Measurements from ENCODE around the gene NKD2. TPM values are rescaled to one million over a fixed set of nuclear protein-coding genes. Genes with fewer than 3 reads are reported as not detected.

Gene NKD2
- total and polyA plus RNA-seq, 11 donors: 0.56 to 6.6 (median 2.3) TPM

GRCh38 chr5:988322-988721 lies 20.3 kb upstream of the NKD2 start:
- ATAC-seq (no peak), DNase-seq (no peak)
- Histone ChIP-seq H3K27me3 (no peaks in the 10 kb centered on the region), H3K9me3 (peaks cover 0 to 16% (median 0%) of the 10 kb centered on the region in 12 donors), H3K4me3 (no peak overlapping the region), H3K4me1 (peaks cover 0 to 39% (median 16%) of the 10 kb centered on the region in 12 donors), H3K36me3 (no peaks in the 10 kb centered on the region), H3K27ac (no peak overlapping the region)
- TF ChIP-seq, protein P1, sequence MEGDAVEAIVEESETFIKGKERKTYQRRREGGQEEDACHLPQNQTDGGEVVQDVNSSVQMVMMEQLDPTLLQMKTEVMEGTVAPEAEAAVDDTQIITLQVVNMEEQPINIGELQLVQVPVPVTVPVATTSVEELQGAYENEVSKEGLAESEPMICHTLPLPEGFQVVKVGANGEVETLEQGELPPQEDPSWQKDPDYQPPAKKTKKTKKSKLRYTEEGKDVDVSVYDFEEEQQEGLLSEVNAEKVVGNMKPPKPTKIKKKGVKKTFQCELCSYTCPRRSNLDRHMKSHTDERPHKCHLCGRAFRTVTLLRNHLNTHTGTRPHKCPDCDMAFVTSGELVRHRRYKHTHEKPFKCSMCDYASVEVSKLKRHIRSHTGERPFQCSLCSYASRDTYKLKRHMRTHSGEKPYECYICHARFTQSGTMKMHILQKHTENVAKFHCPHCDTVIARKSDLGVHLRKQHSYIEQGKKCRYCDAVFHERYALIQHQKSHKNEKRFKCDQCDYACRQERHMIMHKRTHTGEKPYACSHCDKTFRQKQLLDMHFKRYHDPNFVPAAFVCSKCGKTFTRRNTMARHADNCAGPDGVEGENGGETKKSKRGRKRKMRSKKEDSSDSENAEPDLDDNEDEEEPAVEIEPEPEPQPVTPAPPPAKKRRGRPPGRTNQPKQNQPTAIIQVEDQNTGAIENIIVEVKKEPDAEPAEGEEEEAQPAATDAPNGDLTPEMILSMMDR (IDR thresholded peaks at IDR 0.05): no peak
- no peak for TF ChIP-seq POLR2A (IDR thresholded peaks at IDR 0.05)
- 77 to 89% (median 81%) methylated on average over 6 of the region's 6 CpGs for WGBS, 4 donors
- intact Hi-C loops (cut with DNase I): no loop called here

GRCh38 chr5:989961-990530 lies 18.6 kb upstream of the NKD2 start:
- peak; percentile 60 to 89 (median 71) for ATAC-seq
- intact Hi-C loops (cut with DNase I): loop anchor here in 4 of 10 donors (1.0 to 5.0 kb wide), 3 partner anchors 150 to 177 kb away; no protein-coding TSS in a partner anchor
- Histone ChIP-seq H3K27me3 (no peaks in the 10 kb centered on the region), H3K27ac (peak overlapping the region; percentile 24 to 75 (median 57)), H3K4me3 (no peak overlapping the region), H3K36me3 (no peaks in the 10 kb centered on the region), H3K4me1 (peaks cover 0 to 50% (median 18%) of the 10 kb centered on the region in 12 donors), H3K9me3 (peaks cover 0 to 8% (median 0%) of the 10 kb centered on the region in 12 donors)
- DNase-seq: peak; percentile 77 to 84 (median 80)
- TF ChIP-seq, protein P1 (IDR thresholded peaks at IDR 0.05): peak; percentile 55 to 80 (median 70)
- TF ChIP-seq POLR2A (IDR thresholded peaks at IDR 0.05): no peak
- 29 to 49% (median 36%) methylated on average over 13 to 14 of the region's 14 CpGs for WGBS, 4 donors

DNA sequence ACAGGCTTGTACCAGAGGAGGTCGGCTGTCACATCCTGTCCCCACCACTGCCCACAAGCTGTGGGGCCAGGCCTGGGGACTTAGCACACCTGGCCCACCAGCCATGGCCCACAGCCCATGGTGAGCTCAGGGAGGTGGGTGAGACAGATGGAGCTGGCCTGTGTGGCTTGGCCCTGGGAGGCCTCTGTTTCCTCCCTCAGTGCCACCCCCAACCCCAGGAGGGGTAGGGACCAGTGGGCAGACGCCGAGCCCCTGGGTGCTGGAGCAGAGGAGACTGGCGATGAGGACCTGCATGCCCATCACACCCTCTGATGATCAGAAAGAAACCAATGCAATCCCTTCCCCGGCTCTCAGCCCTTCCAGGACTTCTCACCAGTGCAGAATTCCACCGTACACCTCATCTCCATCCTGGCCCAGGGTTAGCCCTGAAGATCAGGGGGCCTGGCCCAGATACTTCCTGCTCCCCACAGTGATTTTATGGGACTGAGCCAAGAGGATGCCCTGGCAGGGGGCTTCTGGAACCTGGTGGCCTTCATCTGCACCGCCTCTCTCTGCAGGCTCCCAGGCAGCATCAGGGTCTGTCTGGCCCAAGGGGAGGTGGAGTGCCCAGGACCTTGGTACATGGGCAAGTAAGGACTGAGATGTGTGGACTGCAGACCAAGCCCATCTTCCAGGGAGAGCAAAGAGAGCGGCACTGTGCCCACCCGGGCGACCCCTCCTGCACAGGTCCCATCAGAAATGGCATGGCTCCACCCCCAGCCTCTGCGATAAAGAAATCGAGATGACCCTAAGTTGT lies 16.9 kb upstream of the NKD2 start:
- 79 to 84% (median 83%) methylated on average over 9 to 12 of the region's 12 CpGs for WGBS, 4 donors
- peaks cover 0 to 4% (median 0%) of the 10 kb centered on the region in 12 donors for H3K9me3 ChIP-seq
- H3K4me1 ChIP-seq: peaks cover 0 to 58% (median 18%) of the 10 kb centered on the region in 12 donors
- TF ChIP-seq POLR2A (IDR thresholded peaks at IDR 0.05): no peak
- TF ChIP-seq, protein P1 (IDR thresholded peaks at IDR 0.05): no peak
- intact Hi-C loops (cut with DNase I): loop anchor here in 4 of 10 donors (5.0 kb wide), 2 partner anchors 151 to 176 kb away; no protein-coding TSS in a partner anchor
- peak overlapping the region in 5 of 12 donors; percentile 12 to 70 (median 51) for H3K27ac ChIP-seq
- no peaks in the 10 kb centered on the region for H3K36me3 ChIP-seq
- DNase-seq (peak; percentile 6 to 46 (median 25)), ATAC-seq (no peak)
- H3K27me3 ChIP-seq: no peaks in the 10 kb centered on the region
- no peak overlapping the region for H3K4me3 ChIP-seq

DNA sequence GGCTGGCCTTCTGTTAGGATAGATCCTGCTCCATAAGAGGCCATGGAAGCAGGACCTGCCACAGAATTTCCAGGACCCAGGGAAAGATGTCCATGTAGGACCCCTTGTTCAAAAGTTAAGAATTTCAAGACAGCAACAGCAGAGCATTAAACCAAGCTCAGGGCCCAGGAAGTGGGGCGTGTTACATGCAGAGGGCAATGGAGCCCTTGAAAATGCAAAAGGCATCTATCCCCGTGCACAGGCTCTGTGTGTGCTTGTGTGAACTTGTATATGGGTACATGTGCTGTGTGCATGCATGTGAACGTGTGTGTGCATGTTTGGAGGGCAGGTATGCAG lies 14.4 kb upstream of the NKD2 start:
- Histone ChIP-seq H3K9me3 (no peaks in the 10 kb centered on the region), H3K4me1 (peaks cover 0 to 67% (median 22%) of the 10 kb centered on the region in 12 donors), H3K27me3 (no peaks in the 10 kb centered on the region), H3K36me3 (no peaks in the 10 kb centered on the region), H3K27ac (peak overlapping the region in 5 of 12 donors; percentile 15 to 63 (median 22)), H3K4me3 (no peak overlapping the region)
- no peak for ATAC-seq
- WGBS, 4 donors: 86 to 93% (median 91%) methylated on average over 3 of the region's 3 CpGs
- intact Hi-C loops (cut with DNase I): loop anchor here in 4 of 10 donors (5.0 kb wide), 2 partner anchors 148 to 173 kb away; no protein-coding TSS in a partner anchor
- TF ChIP-seq, protein P1 (IDR thresholded peaks at IDR 0.05): no peak
- TF ChIP-seq POLR2A (IDR thresholded peaks at IDR 0.05): no peak
- peak in 2 of 5 donors; percentile 9 to 12 for DNase-seq
